ENCODE data around the gene POMP.

POMP gene

DNA sequence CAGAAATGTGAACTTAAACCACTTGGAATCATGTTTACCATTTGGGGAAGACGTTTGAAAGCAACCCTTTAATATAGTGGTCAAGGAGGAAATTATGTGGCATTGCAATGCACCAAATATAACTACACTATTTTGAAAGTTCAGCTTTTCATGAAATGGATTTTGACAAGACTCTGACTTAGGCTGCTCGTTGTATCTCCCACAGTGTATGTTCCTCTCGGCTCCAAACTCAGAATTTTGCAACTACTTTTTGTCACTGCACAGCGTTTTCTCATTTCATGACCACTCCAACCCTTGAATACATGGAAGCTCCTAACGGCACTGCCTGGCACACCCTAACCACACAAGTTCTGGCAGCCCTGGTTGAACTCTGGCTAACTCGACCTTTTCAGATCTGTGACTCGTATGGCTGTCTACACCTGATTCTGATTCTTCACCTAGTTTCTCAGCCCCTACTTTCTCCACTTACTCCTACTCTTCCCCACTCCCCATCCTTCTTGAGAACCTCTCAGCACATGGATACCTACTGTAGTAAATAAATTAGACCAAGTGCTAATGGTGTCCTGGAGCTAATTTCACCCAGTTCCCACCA lies 7.0 kb upstream of the POMP start:
- in situ Hi-C loops (cut with MboI; ENCODE audit: low pct_unique_long_range_greater_than_20kb, low sequenced_read_pairs, unreplicated experiment): no loop called here
- DNase-seq (ENCODE audit: low spot score): no peak
- TF ChIP-seq, protein P1, sequence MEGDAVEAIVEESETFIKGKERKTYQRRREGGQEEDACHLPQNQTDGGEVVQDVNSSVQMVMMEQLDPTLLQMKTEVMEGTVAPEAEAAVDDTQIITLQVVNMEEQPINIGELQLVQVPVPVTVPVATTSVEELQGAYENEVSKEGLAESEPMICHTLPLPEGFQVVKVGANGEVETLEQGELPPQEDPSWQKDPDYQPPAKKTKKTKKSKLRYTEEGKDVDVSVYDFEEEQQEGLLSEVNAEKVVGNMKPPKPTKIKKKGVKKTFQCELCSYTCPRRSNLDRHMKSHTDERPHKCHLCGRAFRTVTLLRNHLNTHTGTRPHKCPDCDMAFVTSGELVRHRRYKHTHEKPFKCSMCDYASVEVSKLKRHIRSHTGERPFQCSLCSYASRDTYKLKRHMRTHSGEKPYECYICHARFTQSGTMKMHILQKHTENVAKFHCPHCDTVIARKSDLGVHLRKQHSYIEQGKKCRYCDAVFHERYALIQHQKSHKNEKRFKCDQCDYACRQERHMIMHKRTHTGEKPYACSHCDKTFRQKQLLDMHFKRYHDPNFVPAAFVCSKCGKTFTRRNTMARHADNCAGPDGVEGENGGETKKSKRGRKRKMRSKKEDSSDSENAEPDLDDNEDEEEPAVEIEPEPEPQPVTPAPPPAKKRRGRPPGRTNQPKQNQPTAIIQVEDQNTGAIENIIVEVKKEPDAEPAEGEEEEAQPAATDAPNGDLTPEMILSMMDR (IDR thresholded peaks at IDR 0.05; ENCODE audit: extremely low read depth, insufficient read depth, missing control alignments): no peak

DNA sequence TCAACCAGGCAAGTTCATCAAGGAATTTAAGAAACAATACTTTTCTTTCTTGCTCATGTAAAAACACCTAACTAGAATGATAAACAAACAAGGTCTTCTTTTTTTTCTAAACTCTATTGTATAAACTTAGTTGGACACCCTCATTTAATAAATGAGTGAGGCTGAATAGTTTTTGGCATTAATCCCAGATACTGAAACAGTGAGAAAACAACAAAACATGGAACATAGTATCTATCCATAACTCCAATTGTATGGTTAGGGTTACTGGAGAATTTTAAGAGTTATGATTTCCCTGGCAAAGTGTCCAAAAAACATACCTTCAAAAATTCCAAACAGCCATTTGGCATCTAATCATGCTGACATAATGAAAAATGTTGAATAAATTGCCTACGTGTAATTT lies 5.8 kb upstream of the POMP start:
- in situ Hi-C loops (cut with MboI; ENCODE audit: low pct_unique_long_range_greater_than_20kb, low sequenced_read_pairs, unreplicated experiment): no loop called here
- DNase-seq (ENCODE audit: low spot score): no peak
- TF ChIP-seq, protein P1 (IDR thresholded peaks at IDR 0.05; ENCODE audit: extremely low read depth, insufficient read depth, missing control alignments): no peak

DNA sequence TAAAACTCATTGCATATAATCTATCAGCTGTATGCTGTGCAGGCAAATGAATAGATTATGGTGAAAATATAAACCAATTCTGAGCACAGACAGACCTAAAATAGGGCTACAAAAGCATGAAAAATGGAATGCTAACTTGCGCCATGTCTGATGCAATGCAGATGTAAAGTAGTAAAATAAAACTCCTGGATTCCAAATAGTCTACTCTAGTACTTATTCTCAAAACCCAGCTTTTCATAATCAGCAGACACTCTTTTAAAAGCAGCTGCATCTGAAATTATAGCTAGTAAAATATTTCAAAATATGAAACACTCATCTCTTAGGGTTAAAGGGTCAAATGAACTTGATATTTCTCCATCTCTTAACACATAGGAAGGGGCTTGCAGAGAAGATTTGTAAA lies 4.7 kb upstream of the POMP start:
- in situ Hi-C loops (cut with MboI; ENCODE audit: low pct_unique_long_range_greater_than_20kb, low sequenced_read_pairs, unreplicated experiment): no loop called here
- TF ChIP-seq, protein P1 (IDR thresholded peaks at IDR 0.05; ENCODE audit: extremely low read depth, insufficient read depth, missing control alignments): no peak
- no peak for DNase-seq (ENCODE audit: low spot score)

DNA sequence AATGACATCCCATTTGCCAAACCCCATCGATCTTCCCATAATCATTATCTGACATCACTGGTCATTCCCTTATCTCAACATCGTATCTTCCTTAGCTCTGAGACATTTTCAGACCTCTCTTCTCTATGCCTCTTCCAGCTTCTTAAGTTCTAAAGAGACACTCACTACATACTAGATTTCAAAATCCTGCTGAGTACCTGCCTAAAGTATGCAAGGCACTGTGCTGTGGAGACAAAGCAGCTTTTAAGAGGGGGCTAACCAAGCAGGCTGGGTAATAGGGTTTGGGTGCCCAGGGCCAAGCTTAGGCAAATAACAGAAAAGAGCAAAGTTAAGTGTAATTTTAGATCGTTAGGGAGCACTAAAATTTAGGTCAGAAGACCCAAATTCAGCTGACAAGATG lies 3.4 kb upstream of the POMP start:
- TF ChIP-seq, protein P1 (IDR thresholded peaks at IDR 0.05; ENCODE audit: extremely low read depth, insufficient read depth, missing control alignments): no peak
- DNase-seq (ENCODE audit: low spot score): no peak
- in situ Hi-C loops (cut with MboI; ENCODE audit: low pct_unique_long_range_greater_than_20kb, low sequenced_read_pairs, unreplicated experiment): no loop called here

DNA sequence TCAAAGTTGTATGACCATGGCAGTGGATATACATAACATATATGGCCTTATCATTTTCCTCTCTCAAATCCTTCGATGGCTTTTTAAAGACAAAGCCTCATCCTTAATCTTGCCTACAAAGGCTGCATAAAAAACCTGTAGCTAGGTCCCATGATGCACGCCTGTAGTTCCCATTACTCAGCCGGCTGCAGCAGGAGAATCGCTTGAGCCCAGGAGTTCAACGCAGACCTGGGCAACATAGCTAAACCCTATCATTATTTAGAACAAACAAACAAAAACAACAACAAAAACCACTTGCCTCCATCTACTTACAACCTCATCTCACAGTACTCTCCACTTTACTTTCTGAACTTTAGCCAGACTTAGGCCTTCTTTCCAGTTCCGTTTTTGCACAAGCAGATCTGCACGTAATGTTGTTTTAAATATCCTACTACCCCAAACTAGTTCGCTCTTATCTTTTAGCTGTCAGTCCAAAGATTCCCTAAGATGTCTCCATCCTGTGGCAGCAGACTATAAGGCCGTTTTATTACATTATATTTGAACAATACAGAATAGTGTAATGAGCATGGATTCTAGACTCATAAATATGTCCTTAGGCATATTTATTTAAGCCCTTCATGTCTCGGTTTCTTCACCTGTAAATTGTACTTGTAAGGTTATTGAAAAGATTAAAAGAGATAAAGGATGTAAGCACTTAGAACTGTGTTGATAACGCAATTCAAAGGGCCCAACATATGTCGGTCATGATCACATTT lies 969 bp upstream of the POMP start:
- DNase-seq (ENCODE audit: low spot score): no peak
- TF ChIP-seq, protein P1 (IDR thresholded peaks at IDR 0.05; ENCODE audit: extremely low read depth, insufficient read depth, missing control alignments): no peak
- in situ Hi-C loops (cut with MboI; ENCODE audit: low pct_unique_long_range_greater_than_20kb, low sequenced_read_pairs, unreplicated experiment): no loop called here

DNA sequence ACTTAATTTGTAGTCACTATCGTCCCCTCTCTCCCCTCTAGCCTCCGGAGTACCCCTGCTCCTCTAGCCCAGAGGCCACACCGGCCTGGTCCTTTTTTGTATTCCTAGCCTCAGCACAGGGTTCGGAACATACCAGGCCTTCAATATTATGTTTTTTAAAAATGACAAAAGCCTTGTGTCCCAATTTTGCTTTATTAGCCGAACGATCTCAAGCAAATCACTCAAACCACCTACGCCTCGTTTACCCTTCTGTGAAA lies 463 bp upstream of the POMP start:
- DNase-seq (ENCODE audit: low spot score): no peak
- TF ChIP-seq, protein P1 (IDR thresholded peaks at IDR 0.05; ENCODE audit: extremely low read depth, insufficient read depth, missing control alignments): no peak
- in situ Hi-C loops (cut with MboI; ENCODE audit: low pct_unique_long_range_greater_than_20kb, low sequenced_read_pairs, unreplicated experiment): no loop called here

Data from GM13977 (cell line).